22Rv1 (cell line): ENCODE measurements around the gene DCTN2.

Experiments used
- CTCF ChIP-seq: fragments of 450-650 bp; IDR thresholded peaks from 2 replicates; pipeline ENCODE4 v1.5.1; 2017; ENCODE audit warnings: mild to moderate bottlenecking
- ZFX ChIP-seq: fragments of 450-650 bp; IDR thresholded peaks from 2 replicates; pipeline ENCODE4 v1.6.1; 2017; ENCODE audit warnings: antibody characterized with exemption, borderline replicate concordance

- TF ChIP-seq CTCF = no peak
- TF ChIP-seq ZFX = no peak
Measured at GRCh38 chr12:57574795-57575194, 27.8 kb upstream of the DCTN2 start.
